HG03139 (cell line): ENCODE measurements around the gene SYNE1.
"Not testable (repeated sequence)": the region's sequence is repeated elsewhere in the genome, so short reads cannot be mapped to it uniquely, and the experiment has no call there.

Experiments
- ATAC-seq: cut with Tn5 transposase; IDR thresholded peaks from one replicate; pipeline ENCODE4 v1.9.1; 2021; ENCODE audit not compliant: unreplicated experiment

The SYNE1 gene

DNA sequence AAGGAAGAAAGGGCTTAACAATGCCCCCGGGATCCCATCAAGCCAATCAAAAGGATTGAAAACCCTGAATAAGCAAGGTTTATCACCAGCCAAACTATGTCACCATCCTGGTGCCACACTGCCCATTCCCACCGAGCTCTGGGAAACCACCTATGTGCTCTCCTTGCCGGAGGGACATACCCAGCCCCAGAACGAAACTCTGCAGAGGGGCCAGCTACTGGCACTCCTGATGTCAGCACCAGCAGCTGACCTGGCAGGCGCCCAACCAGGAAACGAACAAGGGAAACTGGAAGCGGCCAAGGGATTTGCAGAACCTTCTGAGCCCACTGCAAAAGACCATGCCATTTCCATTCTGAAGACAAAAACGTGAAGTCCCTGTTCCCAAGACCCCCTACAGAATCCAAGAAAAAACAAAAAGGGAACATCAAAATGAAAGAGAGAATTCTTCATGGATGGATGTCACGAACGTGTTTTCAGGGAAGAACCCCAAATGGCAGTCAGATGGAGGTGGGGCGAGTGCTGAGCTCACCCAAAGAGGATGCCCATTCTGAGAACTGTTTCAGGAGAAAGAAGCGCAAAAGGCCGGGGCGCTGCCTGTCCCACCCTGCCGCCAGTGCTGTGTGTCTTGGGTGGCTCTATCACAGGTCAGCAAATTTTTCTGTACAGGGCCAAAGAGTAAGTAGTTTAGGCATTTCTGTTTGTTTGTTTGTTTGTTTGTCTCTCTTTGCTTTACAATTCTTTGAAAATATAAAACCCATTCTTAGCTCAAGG is 524.5 kb downstream of the SYNE1 start:
- no peak for ATAC-seq

- ATAC-seq, result no peak
Measured at GRCh38 chr6:152110886-152111820, 526.0 kb downstream of the SYNE1 start.

GRCh38 chr6:152107973-152108372 is 529.2 kb downstream of the SYNE1 start:
- no peak for ATAC-seq

- no peak for ATAC-seq
Measured at GRCh38 chr6:152100183-152100618, 537.0 kb downstream of the SYNE1 start.

- ATAC-seq, result no peak
Measured at GRCh38 chr6:152099446-152100182, 537.5 kb downstream of the SYNE1 start.

DNA sequence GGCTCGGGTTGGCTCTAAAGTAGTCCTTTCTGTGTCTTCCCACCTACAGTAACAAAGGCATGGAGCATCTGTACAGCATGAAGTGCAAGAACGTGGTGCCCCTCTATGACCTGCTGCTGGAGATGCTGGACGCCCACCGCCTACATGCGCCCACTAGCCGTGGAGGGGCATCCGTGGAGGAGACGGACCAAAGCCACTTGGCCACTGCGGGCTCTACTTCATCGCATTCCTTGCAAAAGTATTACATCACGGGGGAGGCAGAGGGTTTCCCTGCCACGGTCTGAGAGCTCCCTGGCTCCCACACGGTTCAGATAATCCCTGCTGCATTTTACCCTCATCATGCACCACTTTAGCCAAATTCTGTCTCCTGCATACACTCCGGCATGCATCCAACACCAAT is 538.5 kb downstream of the SYNE1 start:
- no peak for ATAC-seq

DNA sequence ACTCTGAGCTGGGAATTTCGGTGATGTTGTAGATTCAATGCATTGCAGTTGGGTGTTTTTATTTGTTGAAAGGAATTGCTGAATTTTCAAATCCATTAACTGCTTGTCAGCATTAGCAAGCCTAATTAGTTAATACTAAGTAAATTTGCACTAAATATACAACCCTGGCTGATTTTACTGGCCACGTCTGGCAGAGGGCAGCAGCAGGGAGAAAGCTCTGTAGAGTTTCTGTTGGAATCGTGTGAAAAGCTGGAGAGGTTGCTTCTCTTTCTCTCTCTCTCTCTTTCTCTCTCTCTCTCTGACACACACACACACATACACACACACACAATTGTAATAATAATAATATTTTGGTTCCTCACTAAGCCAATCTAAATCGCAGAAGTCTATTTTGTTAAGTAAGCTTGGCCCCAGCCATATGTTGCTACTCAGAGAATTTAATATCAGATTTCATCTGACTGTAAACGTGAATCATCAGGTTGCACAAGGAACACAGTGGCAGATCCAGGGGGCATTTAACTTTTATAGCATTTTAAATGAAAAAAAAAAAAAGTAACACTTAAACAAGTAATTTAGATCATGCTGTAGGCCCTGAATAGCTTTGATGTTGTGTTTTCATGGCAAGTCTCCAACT is 540.2 kb downstream of the SYNE1 start:
- no peak for ATAC-seq

DNA sequence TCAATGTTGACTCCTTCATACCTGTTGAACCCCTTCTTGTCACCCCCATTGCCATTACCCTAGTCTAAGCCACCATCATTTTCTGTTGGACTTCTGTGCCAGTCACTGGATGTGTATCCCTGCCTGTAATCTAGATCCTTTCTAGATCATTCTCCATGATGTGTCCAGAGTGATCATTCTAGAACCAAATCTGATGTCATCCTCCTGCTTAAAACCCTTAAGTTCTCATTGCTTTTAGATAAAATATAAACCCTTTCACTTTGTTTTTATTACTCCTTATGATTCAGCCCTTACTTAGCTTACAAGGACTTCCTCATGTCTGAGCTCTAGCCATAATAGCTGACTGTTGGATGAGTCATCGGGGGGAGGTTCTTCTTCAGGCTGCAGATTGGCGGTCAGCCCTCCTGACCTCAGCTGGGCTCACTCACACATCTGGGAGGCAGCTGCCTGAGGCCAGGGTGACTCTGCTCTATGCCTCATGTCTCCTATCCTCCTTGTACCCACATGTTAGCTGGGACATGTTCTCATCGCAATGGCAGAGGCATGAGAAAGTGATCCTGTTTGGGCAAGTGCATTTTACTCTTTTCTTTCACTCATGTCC is 542.1 kb downstream of the SYNE1 start:
- no peak for ATAC-seq

GRCh38 chr6:152094276-152094675 is 542.9 kb downstream of the SYNE1 start:
- no peak for ATAC-seq

- no peak for ATAC-seq
Measured at GRCh38 chr6:152093711-152094110, 543.5 kb downstream of the SYNE1 start.

- ATAC-seq, result no peak
Measured at GRCh38 chr6:152091851-152092341, 545.3 kb downstream of the SYNE1 start.

DNA sequence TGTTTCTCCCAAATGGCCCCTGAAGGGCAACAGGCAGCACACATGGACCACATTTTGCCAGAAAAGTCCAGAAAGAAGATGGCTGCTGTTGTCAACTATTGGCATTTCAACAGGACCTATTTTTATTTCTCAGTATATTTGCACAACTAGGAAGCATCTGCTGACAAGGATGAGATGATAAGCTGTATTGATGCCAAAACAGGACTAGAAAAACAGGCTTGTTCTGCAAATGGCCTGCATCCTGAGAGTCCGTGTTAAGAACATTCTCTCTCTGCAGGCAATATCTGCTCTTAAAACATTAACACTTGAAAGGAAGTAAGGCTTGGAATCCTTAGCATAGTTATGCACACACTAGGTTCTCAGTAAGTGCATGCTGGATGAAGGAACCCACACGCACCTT is 546.0 kb downstream of the SYNE1 start:
- no peak for ATAC-seq

DNA sequence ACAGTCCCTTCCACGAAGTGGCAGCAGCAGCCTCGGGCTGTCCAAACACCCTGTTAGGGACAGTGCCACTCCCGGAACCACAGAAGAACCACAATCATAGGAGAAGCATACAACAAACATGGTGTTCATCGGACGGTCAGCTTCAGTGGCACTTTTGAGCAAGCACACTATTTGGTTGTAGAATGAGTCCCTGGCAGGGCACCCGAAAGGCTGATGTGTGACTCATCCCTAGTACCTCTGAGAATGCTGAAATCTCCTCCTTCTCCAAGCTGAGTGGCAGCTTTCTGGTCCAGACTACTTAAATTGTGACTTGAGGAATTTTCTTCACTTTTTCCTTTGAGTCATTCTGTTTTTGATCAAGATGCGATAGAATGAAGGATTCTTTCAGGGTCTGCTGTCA is 547.2 kb downstream of the SYNE1 start:
- no peak for ATAC-seq

GRCh38 chr6:152087701-152088100 is 549.5 kb downstream of the SYNE1 start:
- no peak for ATAC-seq

- no peak for ATAC-seq
Measured at GRCh38 chr6:152087096-152087495, 550.1 kb downstream of the SYNE1 start.

DNA sequence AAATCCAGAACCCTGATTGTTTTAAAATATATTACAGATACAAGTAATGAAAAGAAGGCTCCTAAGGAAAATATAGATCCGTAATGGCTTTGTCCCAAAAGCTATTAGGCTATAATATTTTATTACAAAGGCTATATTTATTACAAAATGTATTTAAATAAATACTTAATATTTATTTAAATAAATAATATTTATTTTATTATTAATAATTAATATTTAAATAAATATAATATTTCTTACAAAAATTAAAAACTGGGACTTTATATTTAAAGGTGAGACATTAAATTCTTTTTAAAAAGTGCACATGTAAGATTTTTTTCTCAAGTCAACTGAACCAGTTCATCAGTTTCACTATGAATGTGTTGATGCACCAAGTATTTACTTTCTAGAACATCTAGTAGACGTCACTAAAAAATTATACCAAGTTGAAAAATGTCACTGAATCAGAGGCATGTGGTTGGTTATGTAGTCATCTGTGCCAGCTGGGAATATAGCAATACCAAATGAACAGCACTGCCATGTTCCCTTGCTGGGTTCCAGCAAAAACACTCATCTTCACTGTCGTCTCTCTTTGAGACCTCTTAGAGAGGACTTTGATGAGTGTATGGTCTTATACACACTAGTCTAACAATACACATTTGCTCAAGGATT is 550.8 kb downstream of the SYNE1 start:
- ATAC-seq, result no peak

- ATAC-seq, result no peak
Measured at GRCh38 chr6:152085451-152085921, 551.7 kb downstream of the SYNE1 start.

- ATAC-seq, result no peak
Measured at GRCh38 chr6:152078804-152079203, 558.4 kb downstream of the SYNE1 start.

DNA sequence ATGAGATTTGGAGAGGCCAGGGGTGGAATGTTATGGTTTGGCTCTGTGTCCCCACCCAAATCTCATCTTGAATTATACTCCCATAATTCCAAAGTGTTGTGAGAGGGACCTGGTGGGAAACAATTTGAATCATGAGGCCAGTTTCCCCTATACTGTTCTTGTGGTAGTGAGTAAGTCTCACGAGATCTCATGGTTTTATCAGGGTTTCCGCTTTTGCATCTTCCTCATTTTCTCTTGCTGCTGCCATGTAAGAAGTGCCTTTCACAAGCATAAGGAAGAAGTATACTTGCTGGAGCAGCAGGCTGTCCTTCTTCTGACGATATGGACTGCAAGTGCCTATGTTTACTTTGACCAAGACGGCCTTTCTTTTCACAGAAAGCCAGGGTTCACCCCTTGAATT is 559.2 kb downstream of the SYNE1 start:
- no peak for ATAC-seq

- ATAC-seq, result not testable (repeated sequence)
Measured at GRCh38 chr6:152076242-152076641, 560.9 kb downstream of the SYNE1 start.
